ENCODE data around the gene KLF5. TPM values are rescaled to one million over a fixed set of nuclear protein-coding genes. Genes with fewer than 3 reads are reported as not detected.

KLF5 gene
- total RNA-seq, 1 donor from 2014 or later: 23.0 TPM

- DNase-seq (ENCODE audit: low read depth): no peak
- TF ChIP-seq CTCF (IDR thresholded peaks at IDR 0.05; ENCODE audit: insufficient read depth, low read length, poor library complexity, severe bottlenecking): no peak
- Histone ChIP-seq H3K27me3 (ENCODE audit: control insufficient read depth, insufficient read depth, low read length) (no peaks in the 10 kb centered on the region), H3K4me3 (ENCODE audit: low read depth, low read length) (no peak overlapping the region), H3K36me3 (ENCODE audit: control insufficient read depth, insufficient read depth, low read length) (no peaks in the 10 kb centered on the region)
These were observed 20.6 kb downstream of the KLF5 start for GRCh38 chr13:73079359-73079758.

- no peak for TF ChIP-seq CTCF (IDR thresholded peaks at IDR 0.05; ENCODE audit: insufficient read depth, low read length, poor library complexity, severe bottlenecking)
- DNase-seq (ENCODE audit: low read depth): no peak
- no peaks in the 10 kb centered on the region for H3K27me3 ChIP-seq (ENCODE audit: control insufficient read depth, insufficient read depth, low read length)
- H3K36me3 ChIP-seq (ENCODE audit: control insufficient read depth, insufficient read depth, low read length): no peaks in the 10 kb centered on the region
- no peak overlapping the region for H3K4me3 ChIP-seq (ENCODE audit: low read depth, low read length)
These were observed 22.6 kb downstream of the KLF5 start for GRCh38 chr13:73081256-73081915.

- DNase-seq (ENCODE audit: low read depth): no peak
- Histone ChIP-seq H3K4me3 (ENCODE audit: low read depth, low read length) (no peak overlapping the region), H3K36me3 (ENCODE audit: control insufficient read depth, insufficient read depth, low read length) (no peaks in the 10 kb centered on the region), H3K27me3 (ENCODE audit: control insufficient read depth, insufficient read depth, low read length) (no peaks in the 10 kb centered on the region)
- no peak for TF ChIP-seq CTCF (IDR thresholded peaks at IDR 0.05; ENCODE audit: insufficient read depth, low read length, poor library complexity, severe bottlenecking)
These were observed 23.7 kb downstream of the KLF5 start for GRCh38 chr13:73082471-73082870.

GRCh38 chr13:73082895-73083294 lies 24.1 kb downstream of the KLF5 start:
- no peak for TF ChIP-seq CTCF (IDR thresholded peaks at IDR 0.05; ENCODE audit: insufficient read depth, low read length, poor library complexity, severe bottlenecking)
- Histone ChIP-seq H3K4me3 (ENCODE audit: low read depth, low read length) (no peak overlapping the region), H3K27me3 (ENCODE audit: control insufficient read depth, insufficient read depth, low read length) (no peaks in the 10 kb centered on the region), H3K36me3 (ENCODE audit: control insufficient read depth, insufficient read depth, low read length) (no peaks in the 10 kb centered on the region)
- DNase-seq (ENCODE audit: low read depth): no peak

- no peak for DNase-seq (ENCODE audit: low read depth)
- no peak for TF ChIP-seq CTCF (IDR thresholded peaks at IDR 0.05; ENCODE audit: insufficient read depth, low read length, poor library complexity, severe bottlenecking)
- H3K4me3 ChIP-seq (ENCODE audit: low read depth, low read length): no peak overlapping the region
- H3K36me3 ChIP-seq (ENCODE audit: control insufficient read depth, insufficient read depth, low read length): no peaks in the 10 kb centered on the region
- H3K27me3 ChIP-seq (ENCODE audit: control insufficient read depth, insufficient read depth, low read length): no peaks in the 10 kb centered on the region
These were observed 29.6 kb downstream of the KLF5 start for GRCh38 chr13:73088332-73088935.

- no peak for TF ChIP-seq CTCF (IDR thresholded peaks at IDR 0.05; ENCODE audit: insufficient read depth, low read length, poor library complexity, severe bottlenecking)
- Histone ChIP-seq H3K27me3 (ENCODE audit: control insufficient read depth, insufficient read depth, low read length) (no peaks in the 10 kb centered on the region), H3K4me3 (ENCODE audit: low read depth, low read length) (no peak overlapping the region), H3K36me3 (ENCODE audit: control insufficient read depth, insufficient read depth, low read length) (no peaks in the 10 kb centered on the region)
- DNase-seq (ENCODE audit: low read depth): no peak
These were observed 30.4 kb downstream of the KLF5 start for GRCh38 chr13:73089213-73089612.
